T-cell (primary cell): ENCODE results near the gene NUP37. TPM values are rescaled to one million over a fixed set of nuclear protein-coding genes. Genes with fewer than 3 reads are reported as not detected.
"Not testable (repeated sequence)": the region's sequence is repeated elsewhere in the genome, so short reads cannot be mapped to it uniquely, and the experiment has no call there.

Experiments used
- ATAC-seq, 4 experiments: fragments of 200-7000 bp in 3 of 4; fragments of 150-1000 bp in 1 of 4; cut with Tn5 transposase; replicated peaks in 1 of 4; 1 replicate in 3 of 4; 2 replicates in 1 of 4; pipeline ENCODE4 v1.10.0; 2021; ENCODE audit warnings: moderate library complexity in 3 of 4, mild to moderate bottlenecking in 2 of 4, moderate number of reproducible peaks in 1 of 4
- CTCF ChIA-PET, 2 donors: fragments of 300-600 bp; sonication (Branson Sonifier 250); formaldehyde crosslinking; loops; one replicate each; lab custom pipeline; 2022; ENCODE audit warnings: antibody characterized with exemption in 2 of 2; lab: Charles Lee
- POLR2A ChIA-PET, 2 donors: fragments of 300-600 bp; sonication (Branson Sonifier 250); formaldehyde crosslinking; loops; one replicate each; lab custom pipeline; 2022; ENCODE audit warnings: antibody characterized with exemption in 2 of 2; lab: Charles Lee
- DNase-seq, 35 experiments: peaks; one replicate each; pipeline versions ENCODE4 v3.0.0 to v3.0.0-alpha.2; 2013 to 2023
- H3K27ac ChIP-seq: one replicate; pipeline ENCODE4 v1.5.1; 2013; ENCODE audit warnings: low read length
- H3K27me3 ChIP-seq, 2 experiments: replicated peaks in 1 of 2; 1 replicate in 1 of 2; 2 replicates in 1 of 2; pipeline versions ENCODE4 v1.6.1 to v1.7.0; 2013; ENCODE audit warnings: low read length in 1 of 2, mixed read lengths in 1 of 2; ENCODE audit not compliant: control insufficient read depth in 2 of 2, insufficient read depth in 2 of 2; ENCODE audit errors: extremely low read depth in 1 of 2
- H3K36me3 ChIP-seq, 2 donors: 1 replicate in 1 of 2; 2 replicates in 1 of 2; pipeline versions ENCODE4 v1.6.1 to v1.7.0; 2013; ENCODE audit warnings: low read length in 1 of 2; ENCODE audit not compliant: control insufficient read depth in 2 of 2, insufficient read depth in 1 of 2; ENCODE audit errors: extremely low read depth in 1 of 2
- H3K4me1 ChIP-seq, 2 experiments: 1 replicate in 1 of 2; 2 replicates in 1 of 2; pipeline versions ENCODE4 v1.6.1 to v1.7.0; 2013; ENCODE audit warnings: low read length in 2 of 2, mixed read lengths in 1 of 2; ENCODE audit not compliant: insufficient read depth in 2 of 2, control insufficient read depth in 1 of 2; ENCODE audit errors: extremely low read depth in 1 of 2
- H3K4me3 ChIP-seq, 2 donors: 1 replicate in 1 of 2; 2 replicates in 1 of 2; pipeline versions ENCODE4 v1.5.1 to v1.7.0; 2013; ENCODE audit warnings: mild to moderate bottlenecking in 2 of 2, low read length in 1 of 2, moderate library complexity in 1 of 2; ENCODE audit not compliant: control insufficient read depth in 1 of 2; ENCODE audit errors: extremely low read depth in 1 of 2
- H3K9me3 ChIP-seq: 2 replicates; pipeline ENCODE4 v1.7.0; 2013
- H3K27ac Mint-ChIP-seq, 2 donors: one replicate each; pipeline ENCODE4 v1.8.0; 2020 to 2021; ENCODE audit warnings: mild to moderate bottlenecking in 2 of 2, mixed read lengths in 2 of 2
- H3K27me3 Mint-ChIP-seq, 2 donors: one replicate each; pipeline ENCODE4 v1.8.0; 2021 to 2022; ENCODE audit warnings: mixed read lengths in 2 of 2
- H3K36me3 Mint-ChIP-seq: one replicate; pipeline ENCODE4 v1.8.0; 2021; ENCODE audit warnings: mixed read lengths
- H3K4me1 Mint-ChIP-seq, 3 donors: one replicate each; pipeline ENCODE4 v1.8.0; 2020 to 2022; ENCODE audit warnings: mixed read lengths in 3 of 3, mild to moderate bottlenecking in 1 of 3
- H3K4me3 Mint-ChIP-seq, 3 donors: one replicate each; pipeline ENCODE4 v1.8.0; 2020 to 2022; ENCODE audit warnings: mild to moderate bottlenecking in 3 of 3, mixed read lengths in 3 of 3, moderate library complexity in 3 of 3
- H3K9me3 Mint-ChIP-seq, 3 donors: one replicate each; pipeline ENCODE4 v1.8.0; 2020 to 2022; ENCODE audit warnings: mixed read lengths in 3 of 3
- WGBS: methylation state at CpG from one replicate; pipeline ENCODE4 v1.1.5; 2013; ENCODE audit warnings: missing lambda C conversion rate; ENCODE audit not compliant: insufficient coverage; 5-methylcytosine and 5-hydroxymethylcytosine counted together
- total RNA-seq, 35 experiments: library from RNA in 6 of 35; stranded (reverse) in 6 of 35; fragments of 120-200 nt in 1 of 35; gene quantifications; one replicate each; pipeline versions ENCODE4 v1.2.1 to v1.2.4 and lab custom pipeline; 2013 to 2026

Gene NUP37
- total RNA-seq (10 to 100 TPM; 11.1 to 21.1 (median 18.6) TPM), total RNA-seq (lab: John Stamatoyannopoulos, UW) (5.0 to 60.2 (median 15.1) reads per million in 29 experiments)
- total RNA-seq (2013): 26.9 TPM

- H3K27me3 ChIP-seq: no peaks in the 10 kb centered on the region
- no peaks in the 10 kb centered on the region for H3K27me3 Mint-ChIP-seq
- DNase-seq (peak; percentile 83 to 94 (median 90)), ATAC-seq (peak; percentile 96 to 99 (median 98))
- H3K27ac ChIP-seq: peak within 1 kb of the TSS; percentile 87
- peaks cover 19 to 30% (median 26%) of the 10 kb centered on the region in 3 donors for H3K4me1 Mint-ChIP-seq
- peak within 1 kb of the TSS; percentile 85 to 93 for H3K27ac Mint-ChIP-seq
- under 1% methylated on average over 51 of the region's 62 CpGs for WGBS
- CTCF ChIA-PET: no interaction called here
- peak within 1 kb of the TSS; percentile 83 to 88 for H3K4me3 ChIP-seq
- H3K9me3 ChIP-seq: no peaks in the 10 kb centered on the region
- peaks cover 0 to 12% of the 10 kb centered on the region in 2 donors for H3K36me3 ChIP-seq
- POLR2A ChIA-PET: interaction anchor here in 1 of 2 donors (0.6 kb wide), 1 partner anchor 213 kb away, joined by 7 read pairs; no protein-coding TSS in a partner anchor
- H3K4me1 ChIP-seq: peaks cover 14% of the 10 kb centered on the region in 2 experiments
- peaks cover 19% of the 10 kb centered on the region for H3K36me3 Mint-ChIP-seq
- peak within 1 kb of the TSS; percentile 87 to 93 (median 93) for H3K4me3 Mint-ChIP-seq
- no peaks in the 10 kb centered on the region for H3K9me3 Mint-ChIP-seq
Measured at GRCh38 chr12:102119674-102120563, at the start of gene NUP37, which contains the start of gene PARPBP. Gene NUP37, minus strand, starts transcription at chr12:102120114. Its CDS starts 1,596 bp downstream, at chr12:102118518. Gene PARPBP, plus strand, starts transcription at chr12:102120183. Its CDS starts 3,706 bp downstream, at chr12:102123889.

- Histone ChIP-seq H3K27me3 (no peaks in the 10 kb centered on the region), H3K27ac (no peak overlapping the region), H3K4me1 (no peaks in the 10 kb centered on the region), H3K36me3 (no peaks in the 10 kb centered on the region), H3K9me3 (no peaks in the 10 kb centered on the region), H3K4me3 (no peak overlapping the region)
- Mint-ChIP-seq H3K4me3 (no peak overlapping the region), H3K27me3 (no peaks in the 10 kb centered on the region), H3K36me3 (no peaks in the 10 kb centered on the region), H3K9me3 (no peaks in the 10 kb centered on the region), H3K27ac (no peak overlapping the region), H3K4me1 (no peaks in the 10 kb centered on the region)
- POLR2A ChIA-PET: no interaction called here
- no peak for ATAC-seq
- CTCF ChIA-PET: interaction anchor here in 1 of 2 donors (1.9 kb wide), 1 partner anchor 10 kb away, joined by 7 read pairs; no protein-coding TSS in a partner anchor
- no peak for DNase-seq
Measured at GRCh38 chr12:102167821-102168604, 48.1 kb upstream of the NUP37 start.

GRCh38 chr12:102163383-102163782 is 43.5 kb upstream of the NUP37 start:
- no peaks in the 10 kb centered on the region for H3K36me3 ChIP-seq
- no peak for DNase-seq
- ChIA-PET CTCF (interaction anchor here in 1 of 2 donors (0.6 kb wide), 1 partner anchor 11 kb away, joined by 3 read pairs; no protein-coding TSS in a partner anchor), POLR2A (no interaction called here)
- Mint-ChIP-seq H3K27me3 (no peaks in the 10 kb centered on the region), H3K4me1 (no peaks in the 10 kb centered on the region), H3K4me3 (no peak overlapping the region), H3K36me3 (no peaks in the 10 kb centered on the region), H3K27ac (no peak overlapping the region), H3K9me3 (no peaks in the 10 kb centered on the region)
- H3K4me1 ChIP-seq: no peaks in the 10 kb centered on the region
- H3K27ac ChIP-seq: no peak overlapping the region
- no peaks in the 10 kb centered on the region for H3K9me3 ChIP-seq
- no CpG with 5 or more reads among the region's 1 CpG for WGBS
- H3K4me3 ChIP-seq: no peak overlapping the region
- no peak for ATAC-seq
- no peaks in the 10 kb centered on the region for H3K27me3 ChIP-seq

GRCh38 chr12:102155206-102155605 is 35.3 kb upstream of the NUP37 start:
- not testable (repeated sequence) for H3K36me3 ChIP-seq, H3K4me3 Mint-ChIP-seq, H3K4me1 ChIP-seq, ATAC-seq, H3K9me3 ChIP-seq, H3K27me3 Mint-ChIP-seq, H3K4me1 Mint-ChIP-seq, H3K27ac Mint-ChIP-seq, H3K36me3 Mint-ChIP-seq, H3K27ac ChIP-seq, H3K9me3 Mint-ChIP-seq, H3K27me3 ChIP-seq, H3K4me3 ChIP-seq, DNase-seq
- ChIA-PET CTCF (interaction anchor here (0.5 to 1.1 kb wide), 2 partner anchors 9 to 359 kb away, joined by 3 to 4 read pairs; no protein-coding TSS in a partner anchor), POLR2A (interaction anchor here in 1 of 2 donors (0.6 kb wide), 1 partner anchor 1830 kb away, joined by 3 read pairs; no protein-coding TSS in a partner anchor)
- 100% methylated on average over 1 of the region's 3 CpGs for WGBS

- H3K36me3 ChIP-seq, CTCF ChIA-PET, H3K4me3 Mint-ChIP-seq, H3K27ac ChIP-seq, H3K36me3 Mint-ChIP-seq, H3K9me3 Mint-ChIP-seq, H3K27me3 Mint-ChIP-seq, H3K27me3 ChIP-seq, H3K4me1 ChIP-seq, POLR2A ChIA-PET, ATAC-seq, H3K9me3 ChIP-seq, DNase-seq, H3K27ac Mint-ChIP-seq, H3K4me3 ChIP-seq: not testable (repeated sequence)
- WGBS: no CpG with 5 or more reads among the region's 4 CpGs
- peaks cover 10 to 13% (median 10%) of the 10 kb centered on the region in 3 donors for H3K4me1 Mint-ChIP-seq
Measured at GRCh38 chr12:102147062-102147587, 27.2 kb upstream of the NUP37 start.

GRCh38 chr12:102144221-102144620 is 24.3 kb upstream of the NUP37 start:
- ChIA-PET POLR2A (no interaction called here), CTCF (no interaction called here)
- H3K27ac ChIP-seq: no peak overlapping the region
- H3K4me3 ChIP-seq: no peak overlapping the region
- Mint-ChIP-seq H3K27me3 (no peaks in the 10 kb centered on the region), H3K27ac (no peak overlapping the region), H3K4me1 (peaks cover 10 to 13% (median 11%) of the 10 kb centered on the region in 3 donors), H3K36me3 (peaks cover 3% of the 10 kb centered on the region), H3K9me3 (no peaks in the 10 kb centered on the region), H3K4me3 (no peak overlapping the region)
- no CpG with 5 or more reads among the region's 1 CpG for WGBS
- no peaks in the 10 kb centered on the region for H3K36me3 ChIP-seq
- no peaks in the 10 kb centered on the region for H3K9me3 ChIP-seq
- no peaks in the 10 kb centered on the region for H3K27me3 ChIP-seq
- H3K4me1 ChIP-seq: peaks cover 0 to 6% of the 10 kb centered on the region in 2 experiments
- ATAC-seq (no peak), DNase-seq (no peak)
